GM19455 (cell line): Measurements from ENCODE around the gene ODAD4.

Experiments
- ATAC-seq: cut with Tn5 transposase; IDR thresholded peaks from one replicate; pipeline ENCODE4 v1.9.1; 2021; ENCODE audit not compliant: unreplicated experiment

ODAD4 gene

GRCh38 chr17:41970901-41971331 lies 40.5 kb downstream of the ODAD4 start:
- ATAC-seq: no peak

GRCh38 chr17:41971721-41972523 lies 41.5 kb downstream of the ODAD4 start:
- ATAC-seq: no peak

DNA sequence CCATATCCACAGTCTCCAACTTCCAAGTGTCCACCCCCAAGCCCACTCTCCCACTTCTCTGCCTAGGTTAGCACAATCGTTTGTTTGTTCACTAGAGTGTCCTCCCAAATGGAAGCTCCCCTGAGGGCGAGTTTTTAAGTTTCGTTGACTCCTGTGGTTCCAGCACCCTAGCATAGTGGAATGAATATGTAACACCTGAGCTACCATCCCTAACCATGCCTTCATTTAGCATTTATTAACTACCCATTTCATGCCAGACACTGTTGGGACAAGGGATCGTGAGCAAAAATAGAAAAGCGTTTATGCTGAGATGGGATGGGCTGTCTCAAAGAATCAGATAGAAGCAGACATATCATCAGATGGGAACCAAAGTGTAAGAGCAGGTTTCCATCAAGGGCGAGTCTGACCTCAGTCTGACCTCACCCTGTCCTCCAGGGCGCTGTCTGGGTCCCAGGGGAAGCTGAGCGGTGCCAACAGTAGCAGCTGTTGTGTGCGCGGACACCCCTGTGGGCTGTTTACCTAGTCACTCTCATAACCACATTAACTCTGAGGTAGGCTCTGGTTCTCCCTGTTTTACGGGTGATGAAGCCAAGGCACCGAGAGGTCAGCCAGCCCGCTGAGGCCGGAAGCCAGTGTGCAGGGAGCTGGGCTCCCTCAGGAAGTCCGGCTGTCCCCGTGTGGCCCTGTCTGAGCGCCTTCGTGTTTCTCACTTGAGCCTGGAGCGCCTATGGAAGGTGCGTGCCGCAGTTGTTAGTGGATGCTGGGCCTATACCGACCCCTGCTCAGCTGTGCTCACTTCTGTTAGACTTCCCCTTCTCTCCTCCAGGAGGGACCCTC lies 42.4 kb downstream of the ODAD4 start:
- ATAC-seq: no peak

DNA sequence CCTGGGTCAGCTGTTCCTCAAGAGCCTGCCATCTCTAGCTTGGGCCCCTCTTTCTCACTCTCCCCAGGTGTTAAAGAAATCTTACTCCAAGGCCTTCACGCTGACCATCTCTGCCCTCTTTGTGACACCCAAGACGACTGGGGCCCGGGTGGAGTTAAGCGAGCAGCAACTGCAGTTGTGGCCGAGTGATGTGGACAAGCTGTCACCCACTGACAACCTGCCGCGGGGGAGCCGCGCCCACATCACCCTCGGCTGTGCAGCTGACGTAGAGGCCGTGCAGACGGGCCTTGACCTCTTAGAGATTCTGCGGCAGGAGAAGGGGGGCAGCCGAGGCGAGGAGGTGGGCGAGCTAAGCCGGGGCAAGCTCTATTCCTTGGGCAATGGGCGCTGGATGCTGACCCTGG lies 43.0 kb downstream of the ODAD4 start:
- ATAC-seq: no peak

DNA sequence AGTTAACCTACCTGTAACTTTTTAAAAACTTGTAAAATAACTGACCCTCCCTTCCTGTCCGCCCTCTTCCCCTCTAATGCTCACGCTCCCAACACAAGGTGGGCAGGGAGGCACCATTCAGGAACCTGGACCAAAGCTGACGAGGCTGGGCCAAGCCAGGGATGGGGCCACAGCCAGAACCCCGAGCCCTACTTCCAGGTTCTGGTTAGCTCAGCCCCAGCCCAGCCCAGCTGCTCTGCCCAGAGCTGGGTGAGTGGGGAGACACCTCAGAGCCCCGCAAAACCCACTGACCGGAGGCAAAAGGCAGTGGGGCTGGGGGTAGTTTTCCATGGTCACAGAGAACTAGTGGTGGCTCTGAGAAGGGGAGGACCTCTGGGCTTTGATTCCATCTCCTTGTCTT lies 43.6 kb downstream of the ODAD4 start:
- ATAC-seq: no peak

DNA sequence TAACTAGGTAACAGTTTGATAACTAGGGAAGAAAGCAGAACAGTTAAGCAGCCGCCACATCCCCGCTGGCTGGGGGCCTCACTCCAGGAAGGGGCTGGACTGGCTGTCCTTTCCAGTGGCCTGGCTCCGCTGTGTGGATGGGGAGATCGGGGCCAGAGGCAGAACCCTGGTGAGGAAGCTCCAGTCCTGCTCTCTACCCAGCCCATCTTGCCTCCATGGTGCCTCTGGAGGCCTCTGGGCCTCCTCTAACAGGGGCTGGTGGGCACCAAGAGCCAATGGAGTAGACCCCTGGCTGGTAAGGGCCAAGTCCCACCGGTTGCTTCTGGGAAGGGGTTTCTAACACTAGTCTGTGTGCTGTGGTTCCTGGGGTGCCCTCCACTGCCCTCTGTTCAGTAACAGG lies 44.2 kb downstream of the ODAD4 start:
- ATAC-seq: no peak

DNA sequence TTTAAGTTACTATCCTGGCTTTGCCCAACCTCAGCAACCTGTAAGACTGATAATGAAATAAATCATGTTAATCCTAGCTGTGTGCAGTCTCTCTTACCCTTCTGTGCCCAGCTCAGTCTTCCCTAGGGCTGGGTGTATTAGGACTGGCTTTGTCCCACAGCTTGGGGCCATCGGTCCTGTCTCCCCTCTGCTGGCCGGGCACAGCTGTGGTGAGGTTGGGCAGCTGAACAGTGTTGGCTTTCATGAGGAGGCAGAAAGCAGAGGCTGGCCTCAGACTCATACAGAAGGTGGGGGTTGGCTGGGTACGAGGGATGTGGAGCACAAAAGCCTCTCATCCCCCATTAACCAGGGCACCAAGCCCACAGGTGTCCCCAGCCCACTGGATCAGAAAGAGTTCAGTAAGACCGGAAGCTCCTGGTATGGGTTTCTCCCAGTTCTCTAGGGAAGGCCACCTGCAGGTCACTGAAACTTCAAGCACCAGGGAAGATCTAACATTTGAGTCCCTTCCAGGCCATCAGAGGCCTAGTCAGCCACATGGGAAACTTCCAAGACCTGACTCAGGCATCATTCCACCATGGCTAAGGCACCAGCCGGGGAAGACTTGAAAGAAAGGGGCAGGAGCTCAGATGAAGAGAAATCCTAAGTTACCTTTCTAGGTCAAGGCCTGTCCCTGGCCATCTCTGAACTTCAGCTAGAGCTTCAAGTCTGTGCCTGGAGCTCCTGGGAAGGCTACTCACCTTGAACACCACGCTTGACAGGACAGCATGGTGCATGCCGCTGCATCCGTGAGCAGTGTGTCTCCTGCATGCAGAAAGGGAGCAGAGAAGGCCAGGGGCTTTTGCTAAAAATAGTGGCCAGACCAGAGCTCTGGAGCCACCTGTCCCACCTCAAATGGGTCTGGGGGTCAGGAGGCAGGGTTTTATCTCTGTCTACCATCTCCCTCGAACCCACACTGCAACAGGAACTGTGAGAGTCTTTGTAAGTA lies 45.0 kb downstream of the ODAD4 start:
- ATAC-seq: no peak

DNA sequence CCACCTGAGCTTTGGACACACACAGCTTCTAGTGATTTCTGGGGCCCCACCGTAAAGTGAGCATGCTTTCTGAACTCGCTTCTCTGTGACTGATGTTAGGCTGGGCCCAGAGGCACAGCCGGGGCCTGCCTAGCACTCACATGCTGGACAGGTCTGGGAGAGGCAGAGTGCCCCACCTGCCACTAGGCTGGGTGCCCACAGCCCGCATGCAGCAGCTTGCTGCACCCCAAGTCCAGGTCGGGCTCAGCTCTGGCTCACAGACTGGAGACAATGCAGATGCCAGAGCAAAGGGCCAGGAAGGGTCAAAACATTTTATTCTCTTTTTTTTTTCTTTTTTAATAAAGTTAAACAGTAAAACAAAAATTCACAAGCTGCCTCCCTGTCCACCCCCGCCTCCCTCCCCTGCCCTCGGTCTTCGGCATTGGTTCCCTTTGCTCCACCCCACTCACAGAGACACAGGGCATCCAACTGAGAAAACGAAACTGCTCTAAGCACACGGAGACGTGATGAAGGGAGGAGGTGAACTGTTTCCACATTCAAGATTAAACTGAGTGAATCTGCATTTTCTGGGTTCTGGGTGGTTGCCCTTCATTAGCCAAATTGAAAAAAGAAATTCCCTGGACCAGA lies 45.8 kb downstream of the ODAD4 start:
- ATAC-seq: no peak

- no peak for ATAC-seq
Measured at GRCh38 chr17:41977991-41978390, 47.6 kb downstream of the ODAD4 start.

GRCh38 chr17:41982026-41982760 lies 51.8 kb downstream of the ODAD4 start:
- ATAC-seq: no peak

- no peak for ATAC-seq
Measured at GRCh38 chr17:41984454-41984853, 54.0 kb downstream of the ODAD4 start.

- ATAC-seq: no peak
Measured at GRCh38 chr17:41985919-41986318, 55.5 kb downstream of the ODAD4 start.

DNA sequence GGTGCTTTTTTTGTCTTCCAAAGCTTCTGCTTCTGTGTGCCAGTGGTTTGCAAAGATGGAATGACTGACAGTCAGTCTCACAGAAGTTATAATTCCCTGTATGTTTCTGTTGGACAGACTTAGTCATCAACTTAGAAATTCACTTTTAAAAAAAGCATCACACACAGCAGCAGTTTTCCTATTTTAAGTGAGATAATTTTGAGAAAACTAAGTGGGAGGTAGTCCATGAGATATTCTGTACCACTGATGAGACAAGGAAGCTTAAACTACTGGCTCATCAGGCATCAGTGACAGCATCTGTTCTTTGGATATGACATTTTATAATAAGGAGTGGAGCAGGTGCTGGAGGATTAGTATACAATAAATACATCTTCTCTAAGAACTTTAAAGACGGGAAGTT lies 56.2 kb downstream of the ODAD4 start:
- no peak for ATAC-seq

DNA sequence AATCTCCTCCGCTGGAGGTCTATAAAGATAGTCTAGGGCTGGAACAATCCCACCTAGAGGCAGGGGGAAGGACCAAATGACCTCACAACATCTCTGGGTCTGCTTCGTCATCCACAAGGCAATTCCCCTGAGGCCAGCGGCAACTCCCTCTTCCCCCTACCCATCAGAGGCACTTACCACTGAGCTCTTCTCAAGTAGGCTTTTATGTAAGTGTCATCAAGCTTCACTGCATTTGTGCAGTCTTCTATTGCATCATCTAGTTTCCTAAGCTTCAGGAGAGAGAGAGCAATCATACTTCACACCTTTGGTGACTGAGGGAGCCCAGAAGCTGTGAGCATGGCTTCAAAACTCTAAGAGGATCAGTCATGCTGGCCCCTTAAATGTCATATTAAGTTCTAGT lies 57.2 kb downstream of the ODAD4 start:
- ATAC-seq: no peak

- no peak for ATAC-seq
Measured at GRCh38 chr17:41988418-41988817, 58.0 kb downstream of the ODAD4 start.

DNA sequence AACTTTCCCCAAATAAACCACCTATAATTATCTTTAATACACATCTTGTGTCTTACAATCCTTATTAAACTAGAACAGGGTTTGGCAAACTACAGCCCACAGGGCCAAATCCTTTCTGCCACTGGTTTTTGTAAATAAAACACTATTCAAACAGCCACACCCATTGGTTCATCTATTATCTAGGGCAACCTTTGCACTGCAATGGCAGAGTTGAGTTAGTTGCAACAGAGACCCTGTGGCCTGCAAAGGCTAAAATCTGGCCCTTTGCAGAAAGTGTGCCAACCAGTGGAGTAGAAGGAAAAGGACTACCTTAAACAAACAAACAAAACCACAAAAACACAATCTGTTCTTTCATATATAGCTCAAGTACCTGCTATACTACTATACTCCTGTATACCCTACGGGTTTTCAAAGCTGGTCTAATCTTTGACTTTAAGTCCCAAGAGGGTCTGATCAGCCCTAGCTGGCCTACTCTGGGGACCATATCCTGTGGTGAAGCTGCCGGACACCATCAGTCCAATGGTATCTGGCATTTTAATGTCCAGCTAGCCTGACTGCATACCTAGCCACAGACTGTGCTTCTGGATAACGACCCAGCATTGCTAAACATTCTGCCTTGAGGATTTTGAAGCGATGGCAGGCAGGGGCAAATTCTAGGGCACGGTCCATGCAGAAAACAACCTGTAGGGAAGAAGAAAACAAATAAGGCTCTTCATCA lies 59.4 kb downstream of the ODAD4 start:
- no peak for ATAC-seq

DNA sequence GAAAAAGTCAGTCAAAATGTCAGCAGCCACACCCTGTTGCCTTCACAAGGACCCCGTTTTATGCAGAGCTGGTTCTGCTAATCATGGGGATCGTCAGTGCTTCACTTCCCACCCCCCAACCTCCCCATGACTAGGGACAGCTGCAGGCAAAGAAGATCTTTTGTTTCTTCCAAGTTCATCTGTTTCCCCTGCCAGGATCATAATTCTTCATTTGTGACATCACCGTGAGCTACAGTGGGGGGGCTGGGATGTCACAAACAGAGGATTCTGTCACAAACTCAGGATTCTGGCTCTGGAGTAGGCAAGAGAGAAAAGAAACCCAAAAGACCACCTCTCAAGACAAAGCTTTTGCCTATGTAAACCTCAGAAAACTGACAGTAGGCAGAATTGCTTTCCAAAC lies 62.2 kb downstream of the ODAD4 start:
- ATAC-seq: no peak

GRCh38 chr17:41996855-41997164 lies 66.4 kb downstream of the ODAD4 start:
- no peak for ATAC-seq

- no peak for ATAC-seq
Measured at GRCh38 chr17:41998497-41998896, 68.1 kb downstream of the ODAD4 start.
